ENCODE measurements around the gene PPP1R3D. TPM values are rescaled to one million over a fixed set of nuclear protein-coding genes. Genes with fewer than 3 reads are reported as not detected.

The PPP1R3D gene
- total and polyA plus RNA-seq, 10 of the 15 experiments (the other 5 are each of a cell fraction or from before 2014, with no cell fraction given), result 0.39 to 4.8 (median 2.9) TPM

DNA sequence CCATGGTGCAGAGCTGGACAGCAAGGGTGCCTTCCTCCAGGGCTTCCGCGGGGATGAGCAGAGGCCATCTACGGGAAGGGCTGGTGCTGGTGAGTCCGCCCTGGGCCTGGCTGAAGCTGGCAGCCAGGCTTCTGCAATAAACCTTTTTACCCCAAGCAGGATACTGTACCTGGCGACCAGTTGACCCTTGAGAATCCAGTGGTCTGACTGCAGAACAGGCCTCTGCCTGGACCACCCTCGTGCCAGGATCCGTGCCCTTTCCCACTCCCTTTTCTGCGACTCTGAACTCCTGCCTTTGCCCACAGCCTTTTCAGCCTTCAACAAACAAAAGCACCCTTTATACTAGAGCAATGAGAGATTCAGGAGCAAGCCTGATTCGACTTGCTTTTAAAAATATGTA, 37.0 kb upstream of the PPP1R3D start:
- Histone ChIP-seq H3K36me3 (ENCODE audit: control insufficient read depth in 2 of 2, insufficient read depth in 2 of 2, low read length in 1 of 2) (no peaks in the 10 kb centered on the region), H3K4me2 (ENCODE audit: control insufficient read depth, insufficient read depth) (no peak overlapping the region), H3K4me1 (ENCODE audit: control insufficient read depth, insufficient read depth, low read length) (no peaks in the 10 kb centered on the region), H3K27me3 (replicated peaks in 1 of 2; ENCODE audit: control insufficient read depth in 2 of 2, insufficient read depth in 2 of 2, low read length in 1 of 2) (no peaks in the 10 kb centered on the region), H2AFZ (ENCODE audit: control insufficient read depth, low read depth, low read length) (no peak overlapping the region), H3K9ac (ENCODE audit: control insufficient read depth, insufficient read depth, low read length) (no peak overlapping the region), H3K4me3 (no peak overlapping the region), H4K20me1 (ENCODE audit: control insufficient read depth, insufficient read depth) (no peaks in the 10 kb centered on the region), H3K79me2 (ENCODE audit: control insufficient read depth, insufficient read depth, low read length) (no peaks in the 10 kb centered on the region), H3K9me3 (replicated peaks; ENCODE audit: control insufficient read depth, insufficient read depth, low read length) (no peaks in the 10 kb centered on the region), H3K27ac (ENCODE audit: control insufficient read depth, insufficient read depth) (no peak overlapping the region)
- CTCF ChIA-PET, result no interaction called here
- in situ Hi-C loops (cut with MboI) (no loop called here), intact Hi-C loops (cut with micrococcal nuclease; ENCODE audit: unreplicated experiment) (no loop called here)
- no peak for DNase-seq (ENCODE audit: low read depth, low spot score)
- no peak for FAIRE-seq
- no TSS peak for BruUV-seq (replicated peaks)
- TF ChIP-seq SMAD1 (IDR thresholded peaks at IDR 0.05; ENCODE audit: low read depth, partially characterized antibody) (no peak), SRF (IDR thresholded peaks at IDR 0.05; ENCODE audit: low read depth in 2 of 2, low read length in 2 of 2) (no peak), STAT1 (conservative IDR thresholded peaks at IDR 0.05) (no peak), SREBF1 (IDR thresholded peaks at IDR 0.05; ENCODE audit: low read length) (no peak), TCF7 (IDR thresholded peaks at IDR 0.05; ENCODE audit: borderline replicate concordance) (no peak), SUZ12 (IDR thresholded peaks at IDR 0.05; ENCODE audit: unreplicated experiment) (no peak)
- TF ChIP-seq, protein P1, sequence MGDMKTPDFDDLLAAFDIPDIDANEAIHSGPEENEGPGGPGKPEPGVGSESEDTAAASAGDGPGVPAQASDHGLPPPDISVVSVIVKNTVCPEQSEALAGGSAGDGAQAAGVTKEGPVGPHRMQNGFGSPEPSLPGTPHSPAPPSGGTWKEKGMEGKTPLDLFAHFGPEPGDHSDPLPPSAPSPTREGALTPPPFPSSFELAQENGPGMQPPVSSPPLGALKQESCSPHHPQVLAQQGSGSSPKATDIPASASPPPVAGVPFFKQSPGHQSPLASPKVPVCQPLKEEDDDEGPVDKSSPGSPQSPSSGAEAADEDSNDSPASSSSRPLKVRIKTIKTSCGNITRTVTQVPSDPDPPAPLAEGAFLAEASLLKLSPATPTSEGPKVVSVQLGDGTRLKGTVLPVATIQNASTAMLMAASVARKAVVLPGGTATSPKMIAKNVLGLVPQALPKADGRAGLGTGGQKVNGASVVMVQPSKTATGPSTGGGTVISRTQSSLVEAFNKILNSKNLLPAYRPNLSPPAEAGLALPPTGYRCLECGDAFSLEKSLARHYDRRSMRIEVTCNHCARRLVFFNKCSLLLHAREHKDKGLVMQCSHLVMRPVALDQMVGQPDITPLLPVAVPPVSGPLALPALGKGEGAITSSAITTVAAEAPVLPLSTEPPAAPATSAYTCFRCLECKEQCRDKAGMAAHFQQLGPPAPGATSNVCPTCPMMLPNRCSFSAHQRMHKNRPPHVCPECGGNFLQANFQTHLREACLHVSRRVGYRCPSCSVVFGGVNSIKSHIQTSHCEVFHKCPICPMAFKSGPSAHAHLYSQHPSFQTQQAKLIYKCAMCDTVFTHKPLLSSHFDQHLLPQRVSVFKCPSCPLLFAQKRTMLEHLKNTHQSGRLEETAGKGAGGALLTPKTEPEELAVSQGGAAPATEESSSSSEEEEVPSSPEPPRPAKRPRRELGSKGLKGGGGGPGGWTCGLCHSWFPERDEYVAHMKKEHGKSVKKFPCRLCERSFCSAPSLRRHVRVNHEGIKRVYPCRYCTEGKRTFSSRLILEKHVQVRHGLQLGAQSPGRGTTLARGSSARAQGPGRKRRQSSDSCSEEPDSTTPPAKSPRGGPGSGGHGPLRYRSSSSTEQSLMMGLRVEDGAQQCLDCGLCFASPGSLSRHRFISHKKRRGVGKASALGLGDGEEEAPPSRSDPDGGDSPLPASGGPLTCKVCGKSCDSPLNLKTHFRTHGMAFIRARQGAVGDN (IDR thresholded peaks at IDR 0.05), result no peak
- TF ChIP-seq, protein P2, sequence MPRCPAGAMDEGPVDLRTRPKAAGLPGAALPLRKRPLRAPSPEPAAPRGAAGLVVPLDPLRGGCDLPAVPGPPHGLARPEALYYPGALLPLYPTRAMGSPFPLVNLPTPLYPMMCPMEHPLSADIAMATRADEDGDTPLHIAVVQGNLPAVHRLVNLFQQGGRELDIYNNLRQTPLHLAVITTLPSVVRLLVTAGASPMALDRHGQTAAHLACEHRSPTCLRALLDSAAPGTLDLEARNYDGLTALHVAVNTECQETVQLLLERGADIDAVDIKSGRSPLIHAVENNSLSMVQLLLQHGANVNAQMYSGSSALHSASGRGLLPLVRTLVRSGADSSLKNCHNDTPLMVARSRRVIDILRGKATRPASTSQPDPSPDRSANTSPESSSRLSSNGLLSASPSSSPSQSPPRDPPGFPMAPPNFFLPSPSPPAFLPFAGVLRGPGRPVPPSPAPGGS (IDR thresholded peaks at IDR 0.05; ENCODE audit: borderline replicate concordance, insufficient read depth, low read depth, low read length, poor library complexity, severe bottlenecking), result no peak
- WGBS (ENCODE audit: insufficient coverage, insufficient replicate concordance, low lambda C conversion rate, missing lambda C conversion rate), result 39% methylated on average over 9 of the region's 9 CpGs
- SMC1A ChIA-PET (ENCODE audit: uncharacterized antibody, unreplicated experiment), result no interaction called here
- ATAC-seq, result no peak
- RAD21 ChIA-PET (ENCODE audit: unreplicated experiment), result no interaction called here
- POLR2A ChIA-PET, result no interaction called here

Data from GM12878 (cell line).